Stimulated activated CD4-positive, alpha-beta T cell treated with anti-CD3 and anti-CD28 coated beads, Interleukin-15, amount 100 ng/mL, for 1 hour (primary cell): ENCODE measurements around the gene EGFL8.
A peak's percentile ranks its signal among the peaks of the same experiment; 100 is the strongest.
"Not testable (repeated sequence)": the region's sequence is repeated elsewhere in the genome, so short reads cannot be mapped to it uniquely, and the experiment has no call there.

ENCODE experiments used
- DNase-seq, 2 donors: peaks; one replicate each; pipeline ENCODE4 v3.0.0-alpha.2; 2020; ENCODE audit warnings: low read depth in 1 of 2, low spot score in 1 of 2

The EGFL8 gene

GRCh38 chr6:32182555-32182981, 18.2 kb downstream of the EGFL8 start:
- DNase-seq: no peak

DNA sequence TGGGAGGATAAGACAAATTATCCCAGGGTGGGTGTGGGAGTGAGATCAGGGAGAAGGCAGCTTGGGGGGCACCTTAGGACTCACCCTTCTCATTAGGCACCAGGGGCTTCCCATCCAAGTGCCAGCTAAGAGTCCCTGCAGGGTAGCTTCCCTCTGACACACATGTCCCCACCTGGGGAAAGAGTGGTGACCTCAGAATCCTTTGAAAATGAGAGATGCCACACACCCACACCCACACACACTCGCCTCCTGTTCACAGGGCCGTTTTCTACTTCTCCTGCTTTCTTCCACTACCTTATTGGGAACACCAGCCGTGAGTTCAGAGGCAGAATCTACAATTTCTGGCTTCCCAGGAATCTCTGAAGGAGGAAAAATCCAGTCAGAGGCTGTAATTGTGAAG, 18.6 kb downstream of the EGFL8 start:
- DNase-seq: no peak

- no peak for DNase-seq
These were observed 19.2 kb downstream of the EGFL8 start for GRCh38 chr6:32183483-32184083.

DNA sequence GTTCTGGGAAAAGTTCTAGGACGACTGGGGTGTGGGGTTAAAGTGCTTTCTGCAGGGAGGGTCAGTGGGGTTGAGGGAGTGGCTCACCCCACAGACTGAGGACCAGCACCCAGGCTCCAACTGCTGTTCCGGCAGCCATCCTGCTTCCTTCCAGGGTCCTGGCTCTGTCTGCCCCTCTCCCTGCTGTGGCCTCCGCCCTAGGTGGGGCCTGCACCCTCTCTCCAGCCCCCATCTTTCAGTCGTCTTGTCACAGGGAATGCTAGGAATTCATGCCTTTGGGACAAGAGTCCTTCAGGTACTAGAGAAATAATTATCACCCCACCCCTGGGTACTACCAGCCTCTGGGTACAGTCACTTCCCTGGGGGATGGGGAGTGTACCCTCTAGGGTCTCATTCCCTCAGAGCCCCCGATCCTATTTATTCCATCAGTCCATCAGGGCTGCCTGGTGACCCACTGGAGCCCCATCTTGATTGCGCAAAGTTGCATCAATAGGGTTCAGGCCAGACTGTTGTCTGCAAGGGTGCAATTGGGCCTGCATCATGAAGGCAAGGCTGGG, 19.8 kb downstream of the EGFL8 start, which contains the start of gene AGER:
AGER (minus strand) TSS at position 170 of the 557 bp plus-strand sequence; CDS start at position 139, 31 bp downstream.
- no peak for DNase-seq

GRCh38 chr6:32185681-32186131, 21.3 kb downstream of the EGFL8 start:
- not testable (repeated sequence) for DNase-seq

GRCh38 chr6:32186151-32186840, 21.9 kb downstream of the EGFL8 start:
- DNase-seq: not testable (repeated sequence)

DNA sequence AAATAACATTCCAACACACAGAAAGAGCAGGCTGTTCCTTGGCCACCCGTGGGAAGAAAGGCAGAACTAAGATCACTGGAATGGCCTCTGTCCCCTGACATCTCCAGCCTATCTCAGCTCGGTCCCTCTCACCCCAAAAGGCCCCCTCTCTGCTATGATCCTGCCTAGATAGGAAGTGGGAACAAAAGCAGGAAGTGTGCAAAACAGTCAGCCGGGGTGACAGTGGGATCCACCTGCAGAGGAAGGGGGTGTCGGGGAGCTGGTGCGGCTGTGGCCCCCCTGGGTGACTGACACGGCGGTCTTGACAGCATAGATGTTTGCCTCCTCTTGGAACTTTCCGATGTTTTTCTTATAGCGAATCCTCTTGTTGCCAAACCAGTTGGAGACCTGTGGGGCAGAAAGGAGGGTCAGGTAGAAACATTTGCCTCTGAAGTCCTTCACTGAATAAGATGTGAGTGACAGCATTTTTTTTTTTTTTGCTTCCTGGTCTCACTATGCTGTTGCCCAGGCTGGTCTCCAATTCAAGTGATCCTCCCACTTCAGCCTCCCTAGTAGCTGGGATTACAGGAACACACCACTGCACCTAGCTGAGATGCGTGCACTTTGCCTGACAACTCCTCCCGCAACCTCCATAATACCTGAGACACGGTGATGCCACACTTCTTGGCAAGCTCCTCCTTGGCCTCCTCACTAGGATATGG, 22.8 kb downstream of the EGFL8 start:
- DNase-seq: no peak

- not testable (repeated sequence) for DNase-seq
These were observed 23.5 kb downstream of the EGFL8 start for GRCh38 chr6:32187725-32188380.

DNA sequence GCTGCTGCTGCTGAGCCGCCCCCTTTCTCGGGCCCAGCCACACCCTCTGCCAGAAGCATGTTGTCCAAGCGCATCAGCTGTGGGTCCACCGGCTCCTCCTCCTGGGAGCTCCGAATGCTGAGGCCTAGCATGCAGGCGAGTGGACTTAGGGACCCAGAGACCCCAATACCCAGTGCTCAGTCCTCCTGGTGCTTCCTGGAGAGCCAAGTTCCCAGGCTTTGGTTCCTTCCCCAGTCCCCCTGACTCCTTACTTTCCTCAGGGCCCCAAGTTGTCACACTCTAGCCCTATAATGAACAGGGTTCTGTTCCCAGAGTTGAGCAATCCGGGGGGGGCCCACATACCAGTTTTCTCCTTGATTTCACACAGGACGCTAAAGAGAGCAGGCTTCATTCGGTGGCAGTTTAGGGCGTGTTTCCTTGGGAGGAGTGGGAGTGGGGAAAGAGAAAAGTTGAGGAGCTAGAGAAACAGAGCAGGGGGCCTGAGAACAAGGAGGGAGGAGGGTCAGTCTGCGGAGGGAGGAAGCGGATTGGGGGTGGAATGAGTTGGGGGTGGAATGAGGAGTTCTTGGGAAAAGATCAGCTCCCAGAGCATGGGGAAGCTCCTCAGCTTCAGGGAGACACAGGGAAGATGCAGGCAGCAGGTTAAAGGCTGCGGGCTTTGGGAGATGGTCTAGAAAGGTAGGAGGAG, 24.1 kb downstream of the EGFL8 start:
- no peak for DNase-seq

DNA sequence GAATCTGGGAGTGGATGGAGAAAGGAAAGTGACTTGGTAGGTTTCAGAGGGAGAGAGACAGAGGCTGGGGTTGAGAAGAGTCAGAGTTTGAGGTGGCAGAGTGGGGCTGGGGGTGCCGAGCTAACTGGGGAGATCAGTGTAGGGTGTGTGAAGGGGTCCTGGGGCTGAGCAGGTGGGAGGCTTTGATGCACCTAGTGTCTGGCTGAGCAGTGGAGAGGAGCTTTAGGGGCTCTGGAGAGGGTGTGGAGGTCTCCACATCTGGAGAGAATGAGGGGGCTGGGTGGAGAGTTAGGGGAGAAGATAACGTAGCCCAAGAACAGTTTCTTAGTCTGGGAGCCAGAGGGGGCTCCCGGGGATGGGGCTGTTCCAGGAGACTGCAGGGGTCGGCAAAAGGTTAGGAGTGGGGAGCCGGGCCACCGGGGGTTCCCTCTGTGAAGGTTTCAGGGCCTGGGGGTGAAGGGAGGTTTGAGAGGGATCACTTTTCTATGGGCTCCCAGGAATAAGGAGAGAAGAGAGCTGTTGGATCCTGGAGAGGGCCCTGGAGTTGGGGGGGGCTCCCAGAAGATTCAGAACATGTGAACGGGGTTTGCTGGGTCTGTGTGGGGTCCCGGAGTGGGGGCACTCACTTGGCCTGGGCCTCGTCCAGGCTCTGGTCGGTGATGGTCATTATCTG, 24.8 kb downstream of the EGFL8 start:
- DNase-seq: no peak

GRCh38 chr6:32189742-32190053, 25.3 kb downstream of the EGFL8 start:
- no peak for DNase-seq

- peak; percentile 66 to 69 for DNase-seq
These were observed 25.9 kb downstream of the EGFL8 start, which contains the start of gene PBX2 for GRCh38 chr6:32190054-32190851. Gene PBX2 (minus strand): TSS chr6:32190202. CDS start chr6:32189915, 287 bp downstream.

- no peak for DNase-seq
These were observed 26.7 kb downstream of the EGFL8 start for GRCh38 chr6:32190911-32191677.

- no peak for DNase-seq
These were observed 27.6 kb downstream of the EGFL8 start for GRCh38 chr6:32191696-32192607.

- no peak for DNase-seq
These were observed 28.2 kb downstream of the EGFL8 start, which contains the start of gene GPSM3 for GRCh38 chr6:32192608-32193039. Gene GPSM3 (minus strand): TSS chr6:32192643. CDS start chr6:32192513, 130 bp downstream.

DNA sequence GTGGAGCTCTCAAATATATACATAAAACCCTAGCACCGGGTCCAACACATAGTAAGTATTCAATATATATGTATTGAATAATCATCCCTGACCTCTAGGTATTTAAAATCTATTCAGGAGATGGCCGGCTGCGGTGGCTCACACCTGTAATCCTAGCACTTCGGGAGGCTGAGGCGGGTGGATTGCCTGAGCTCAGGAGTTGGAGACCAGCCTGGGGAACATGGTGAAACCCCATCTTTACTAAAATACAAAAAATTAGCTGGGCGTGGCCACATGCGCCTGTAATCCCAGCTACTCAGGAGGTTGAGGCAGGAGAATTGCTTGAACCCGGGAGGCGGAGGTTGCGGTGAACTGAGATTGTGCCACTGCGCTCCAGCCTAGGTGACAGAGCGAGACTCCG, 28.7 kb downstream of the EGFL8 start:
- not testable (repeated sequence) for DNase-seq

- DNase-seq: no peak
These were observed 30.0 kb downstream of the EGFL8 start for GRCh38 chr6:32194388-32194787.
